ENCODE results near the gene CCNT1.

DNA sequence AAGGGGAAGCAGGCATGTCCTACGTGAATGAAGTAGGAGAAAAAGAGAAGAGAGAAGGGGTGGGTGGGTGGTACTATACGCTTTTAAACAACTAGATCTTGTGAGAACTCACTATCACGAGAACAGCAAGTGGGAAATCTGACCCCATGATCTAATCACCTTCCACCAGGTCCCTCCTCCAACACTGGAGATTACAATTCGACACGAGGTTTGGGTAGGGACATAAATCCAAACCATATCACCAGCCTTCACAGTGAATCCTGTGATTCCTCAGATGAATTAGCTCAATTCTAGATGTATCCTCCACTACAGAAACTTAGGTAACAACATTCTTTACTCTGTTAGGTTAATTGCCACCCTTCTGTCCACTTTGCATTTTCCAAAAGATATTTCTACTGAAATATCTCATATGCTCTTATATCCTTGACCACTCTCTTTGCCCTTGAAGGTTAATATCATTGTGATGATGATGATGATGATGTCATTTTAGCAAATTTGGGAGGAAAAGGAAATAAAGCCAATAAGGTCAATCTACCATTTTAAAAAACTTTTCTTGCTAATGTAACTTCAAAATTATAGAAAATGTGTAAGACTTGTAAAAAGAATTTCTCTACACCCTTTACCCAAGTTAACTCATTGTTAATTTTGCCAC is 23.2 kb upstream of the CCNT1 start:
- no peak for TF ChIP-seq EZH2phosphoT487 (IDR thresholded peaks at IDR 0.05; ENCODE audit: low read length)
- TF ChIP-seq, protein P1, sequence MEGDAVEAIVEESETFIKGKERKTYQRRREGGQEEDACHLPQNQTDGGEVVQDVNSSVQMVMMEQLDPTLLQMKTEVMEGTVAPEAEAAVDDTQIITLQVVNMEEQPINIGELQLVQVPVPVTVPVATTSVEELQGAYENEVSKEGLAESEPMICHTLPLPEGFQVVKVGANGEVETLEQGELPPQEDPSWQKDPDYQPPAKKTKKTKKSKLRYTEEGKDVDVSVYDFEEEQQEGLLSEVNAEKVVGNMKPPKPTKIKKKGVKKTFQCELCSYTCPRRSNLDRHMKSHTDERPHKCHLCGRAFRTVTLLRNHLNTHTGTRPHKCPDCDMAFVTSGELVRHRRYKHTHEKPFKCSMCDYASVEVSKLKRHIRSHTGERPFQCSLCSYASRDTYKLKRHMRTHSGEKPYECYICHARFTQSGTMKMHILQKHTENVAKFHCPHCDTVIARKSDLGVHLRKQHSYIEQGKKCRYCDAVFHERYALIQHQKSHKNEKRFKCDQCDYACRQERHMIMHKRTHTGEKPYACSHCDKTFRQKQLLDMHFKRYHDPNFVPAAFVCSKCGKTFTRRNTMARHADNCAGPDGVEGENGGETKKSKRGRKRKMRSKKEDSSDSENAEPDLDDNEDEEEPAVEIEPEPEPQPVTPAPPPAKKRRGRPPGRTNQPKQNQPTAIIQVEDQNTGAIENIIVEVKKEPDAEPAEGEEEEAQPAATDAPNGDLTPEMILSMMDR (IDR thresholded peaks at IDR 0.05; ENCODE audit: low read length), result no peak

Measured in MM.1S (cell line).